K562 (cell line): ENCODE data around the gene MRPL10. TPM values are rescaled to one million over a fixed set of nuclear protein-coding genes. Genes with fewer than 3 reads are reported as not detected.

ENCODE experiments used
- ATAC-seq: fragments of 200-7000 bp; cut with Tn5 transposase; 3 replicates; pipeline ENCODE4 v1.9.1; 2020; ENCODE audit warnings: moderate library complexity
- BruUV-seq: library from RNA; stranded (reverse); fragments of 400-500 nt; replicated peaks from 2 replicates; lab custom pipeline; 2021; lab: Mats Ljungman, UMichigan
- CTCF ChIA-PET: fragments of 300-600 bp; formaldehyde crosslinking; extraction: SDS; loops from one replicate; lab custom pipeline; 2021; ENCODE audit warnings: low intra/inter-chr PET ratio; lab: Yijun Ruan, JAX
- POLR2A ChIA-PET: fragments of 300-600, 350-650 bp; sonication (Branson Sonifier 250); formaldehyde crosslinking; extraction: SDS; loops from one replicate; lab custom pipeline; 2021; ENCODE audit warnings: antibody characterized with exemption, inconsistent platforms; lab: Yijun Ruan, JAX
- DNase-seq, 4 experiments: peaks; one replicate each; pipeline versions ENCODE4 v3.0.0 to v3.0.0-alpha.2; 2011 to 2018; ENCODE audit warnings: low spot score in 3 of 4, mixed read lengths in 3 of 4; ENCODE audit errors: extremely low read depth in 1 of 4
- FAIRE-seq: peaks from 2 replicates; lab custom pipeline; 2011; peaks lifted over from hg19 to GRCh38; lab: Jason Lieb, UNC
- H2AFZ ChIP-seq: 2 replicates; pipeline ENCODE4 v1.6.0; 2011; ENCODE audit warnings: low read depth, low read length, control low read depth, inconsistent platforms
- H3K27ac ChIP-seq: fragments of 200-600 bp; 3 replicates; pipeline ENCODE4 v1.8.0; 2011; ENCODE audit warnings: low read depth, mild to moderate bottlenecking, control low read depth, inconsistent platforms, low read length, moderate library complexity, mixed read lengths; ENCODE audit errors: extremely low read depth
- H3K27me3 ChIP-seq, 2 experiments: fragments of 300-600 bp in 1 of 2; 2 replicates in 1 of 2; 3 replicates in 1 of 2; pipeline versions ENCODE4 v1.6.0 to v1.8.0; 2011; ENCODE audit warnings: inconsistent platforms in 2 of 2, low read length in 2 of 2, mild to moderate bottlenecking in 1 of 2, mixed read lengths in 1 of 2, moderate library complexity in 1 of 2; ENCODE audit not compliant: control insufficient read depth in 2 of 2, insufficient read depth in 2 of 2
- H3K36me3 ChIP-seq: fragments of 300-600 bp; 3 replicates; pipeline ENCODE4 v1.8.0; 2011; ENCODE audit warnings: mild to moderate bottlenecking, low read length, inconsistent platforms; ENCODE audit not compliant: control insufficient read depth, insufficient read depth
- H3K4me1 ChIP-seq, 2 experiments: fragments of 200-600 bp in 1 of 2; replicated peaks in 1 of 2; 2 replicates in 1 of 2; 3 replicates in 1 of 2; pipeline versions ENCODE4 v1.5.1 to v1.8.0; 2011; ENCODE audit warnings: inconsistent platforms in 2 of 2, low read length in 2 of 2, mild to moderate bottlenecking in 1 of 2, mixed read lengths in 1 of 2, moderate library complexity in 1 of 2; ENCODE audit not compliant: control insufficient read depth in 2 of 2, insufficient read depth in 2 of 2
- H3K4me2 ChIP-seq: 2 replicates; pipeline ENCODE4 v1.6.1; 2011; ENCODE audit warnings: low read length, control low read depth, inconsistent platforms, mixed read lengths; ENCODE audit not compliant: insufficient read depth
- H3K4me3 ChIP-seq: fragments of 200-600 bp; sonication (generic), shearing (Covaris generic); 2 replicates; pipeline ENCODE4 v1.5.1; 2016; ENCODE audit warnings: control low read depth, inconsistent platforms
- H3K79me2 ChIP-seq: fragments of 200-600 bp; 3 replicates; pipeline ENCODE4 v1.8.0; 2011; ENCODE audit warnings: low read length, inconsistent platforms; ENCODE audit not compliant: control insufficient read depth, insufficient read depth
- H3K9ac ChIP-seq, 2 experiments: 2 replicates each; pipeline versions ENCODE4 v1.6.0 to v1.6.1; 2011; ENCODE audit warnings: low read depth in 2 of 2, low read length in 2 of 2, control low read depth in 1 of 2, inconsistent platforms in 1 of 2, mild to moderate bottlenecking in 1 of 2, mixed read lengths in 1 of 2; ENCODE audit not compliant: insufficient read depth in 1 of 2
- H3K9me1 ChIP-seq: one replicate; pipeline ENCODE4 v1.6.0; 2011; ENCODE audit warnings: inconsistent platforms, mild to moderate bottlenecking, low read length, moderate library complexity; ENCODE audit not compliant: control insufficient read depth, insufficient read depth
- H3K9me3 ChIP-seq: replicated peaks from 2 replicates; pipeline ENCODE4 v1.5.1; 2011; ENCODE audit warnings: low read depth, low read length, inconsistent platforms; ENCODE audit not compliant: control insufficient read depth, insufficient read depth
- H4K20me1 ChIP-seq: replicated peaks from 2 replicates; pipeline ENCODE4 v1.6.1; 2011; ENCODE audit warnings: low read length, inconsistent platforms, mixed read lengths; ENCODE audit not compliant: control insufficient read depth, insufficient read depth
- ATF3 ChIP-seq, 2 experiments: fragments of 450-650 bp in 1 of 2; sonication (generic) in 1 of 2; formaldehyde crosslinking in 1 of 2; IDR thresholded peaks in 1 of 2; conservative IDR thresholded peaks in 1 of 2; 2 replicates each; pipeline versions ENCODE4 v1.6.1 to v1.8.1; 2016 to 2023; ENCODE audit warnings: mild to moderate bottlenecking in 2 of 2, moderate library complexity in 2 of 2, inconsistent platforms in 1 of 2, missing genetic modification reagents in 1 of 2
- FIP1L1 ChIP-seq: fragments of 200-400 bp; formaldehyde crosslinking; IDR thresholded peaks from 2 replicates; pipeline ENCODE4 v1.6.1; 2018; ENCODE audit warnings: mild to moderate bottlenecking, low read depth, low read length; ENCODE audit not compliant: poor library complexity, severe bottlenecking
- HDGF ChIP-seq: fragments of 450-650 bp; IDR thresholded peaks from 2 replicates; pipeline ENCODE4 v1.6.1; 2016
- KLF10 ChIP-seq: fragments of 250-450 bp; sonication (Bioruptor Pico); IDR thresholded peaks from 2 replicates; pipeline ENCODE4 v1.6.1; 2021; ENCODE audit warnings: matching md5 sums
- MAFF ChIP-seq: IDR thresholded peaks from 2 replicates; pipeline ENCODE4 v1.6.1; 2012; ENCODE audit warnings: low read length, improper control_type of control experiment
- MIER1 ChIP-seq: fragments of 450-650 bp; IDR thresholded peaks from 2 replicates; pipeline ENCODE4 v1.6.1; 2016; ENCODE audit warnings: antibody characterized with exemption, mild to moderate bottlenecking, low read depth
- PHB ChIP-seq: fragments of 250-450 bp; sonication (Bioruptor Pico); IDR thresholded peaks from 2 replicates; pipeline ENCODE4 v1.5.0; 2021
- PTTG1 ChIP-seq: fragments of 450-650 bp; IDR thresholded peaks from 2 replicates; pipeline ENCODE4 v1.6.1; 2016; ENCODE audit warnings: low read depth, mild to moderate bottlenecking, missing genetic modification characterization, missing compliant biosample characterization
- RB1 ChIP-seq: fragments of 450-650 bp; IDR thresholded peaks from 2 replicates; pipeline ENCODE4 v1.6.1; 2017; ENCODE audit warnings: low read depth, mild to moderate bottlenecking
- TRIM25 ChIP-seq: fragments of 450-650 bp; IDR thresholded peaks from 2 replicates; pipeline ENCODE4 v1.7.0; 2016; ENCODE audit warnings: borderline replicate concordance
- ZNF395 ChIP-seq: fragments of 200-800 bp; sonication (Bioruptor generic); IDR thresholded peaks from 2 replicates; pipeline ENCODE4 v1.6.1; 2017; ENCODE audit warnings: missing genetic modification characterization, missing compliant biosample characterization
- WGBS: fragments of 100-300 bp; shearing (Covaris generic); methylation state at CpG from one replicate; pipeline ENCODE4 v1.1.6; 2016; ENCODE audit warnings: low coverage, mixed read lengths; ENCODE audit not compliant: insufficient coverage; ENCODE audit errors: missing lambda C conversion rate; 5-methylcytosine and 5-hydroxymethylcytosine counted together
- in situ Hi-C: fragments of 300-500 bp; cut with MboI; formaldehyde crosslinking; loops from 4 replicates; pipeline ENCODE4 v1.15.0; 2018; ENCODE audit warnings: inconsistent platforms, mixed read lengths
- intact Hi-C: fragments of 100-400 bp; cut with micrococcal nuclease; formaldehyde crosslinking; loops from 2 replicates; pipeline ENCODE4 v1.14.2; 2022
- polyA plus RNA-seq, 8 experiments: library from polyadenylated mRNA; depleted of rRNA in 4 of 8; stranded (reverse) in 5 of 8; unstranded in 3 of 8; fragments of >200 nt; fragmentation: Nextera tagmentation in 2 of 8; fragmentation: Illumina TruSeq in 1 of 8; extraction: Ambion mirVana in 2 of 8; extraction: Trizol in 1 of 8; gene quantifications; 2 replicates each; pipeline versions ENCODE4 v1.2.1 to v1.2.3, GENCODE V29; 2011 to 2014; ENCODE audit warnings: inconsistent platforms in 1 of 8, missing spikeins in 1 of 8
- total RNA-seq, 7 experiments: library from RNA; depleted of rRNA in 6 of 7; stranded (reverse); fragments of >200 nt in 6 of 7; fragmentation: Illumina TruSeq in 2 of 7; extraction: Trizol in 2 of 7; gene quantifications; 2 replicates each; pipeline versions ENCODE4 v1.2.1 to v1.2.3, GENCODE V29; 2011 to 2021; ENCODE audit warnings: low replicate concordance in 1 of 7

The MRPL10 gene
- total and polyA plus RNA-seq, 9 of the 15 experiments (the other 6 are each of a cell fraction or from before 2014, with no cell fraction given): 27.8 to 105 (median 67.3) TPM

- BruUV-seq: no TSS peak
- Histone ChIP-seq H3K27me3 (no peaks in the 10 kb centered on the region), H3K36me3 (peaks cover 55% of the 10 kb centered on the region; the same call in 2 of the 3 replicates), H3K4me3 (no peak overlapping the region), H3K9me1 (no peaks in the 10 kb centered on the region), H3K9ac (peak overlapping the region in 1 of 2 experiments; percentile 48; a peak in 2 of 4 replicates), H3K4me1 (peaks cover 13 to 30% of the 10 kb centered on the region in 2 experiments), H2AFZ (no peak overlapping the region), H3K4me2 (no peak overlapping the region), H3K9me3 (no peaks in the 10 kb centered on the region), H3K79me2 (peaks cover 9% of the 10 kb centered on the region), H3K27ac (no peak overlapping the region), H4K20me1 (no peaks in the 10 kb centered on the region)
- TF ChIP-seq MAFF (no peak), HDGF (no peak), TRIM25 (no peak), KLF10 (CRISPR knock-in tag) (no peak), FIP1L1 (no peak), MIER1 (no peak), ZNF395 (CRISPR knock-in tag) (no peak), RB1 (no peak), ATF3 (IDR thresholded peaks at IDR 0.05) (no peak), ATF3 (CRISPR knock-in tag; conservative IDR thresholded peaks at IDR 0.05) (no peak), PTTG1 (tag) (no peak), PHB (CRISPR knock-in tag) (no peak)
- ChIA-PET POLR2A (interaction anchor here (0.6 to 4.0 kb wide), 4 partner anchors 8 to 76 kb away, joined by 3 to 28 read pairs (median 3); partner anchors contain the start of genes LRRC46 and MRPL10), CTCF (no interaction called here)
- ATAC-seq (no peak), DNase-seq (no peak), FAIRE-seq (no peak)
- in situ Hi-C loops (no loop called here), intact Hi-C loops (no loop called here)
- 87% methylated on average over 8 of the region's 10 CpGs for WGBS
Observed at GRCh38 chr17:47819475-47819874, 11.9 kb downstream of the MRPL10 start.
